ENCODE results near the gene TLCD3B.

GRCh38 chr16:30000735-30001631 is 30.1 kb downstream of the TLCD3B start:
- TF ChIP-seq CTCF (IDR thresholded peaks at IDR 0.05) (no peak), POLR2AphosphoS5 (IDR thresholded peaks at IDR 0.05) (no peak)

Measured in upper lobe of left lung (tissue), 4 donors.